Spleen (tissue), 11 donors: ENCODE measurements around the gene UBR4. TPM values are rescaled to one million over a fixed set of nuclear protein-coding genes. Genes with fewer than 3 reads are reported as not detected.

Experiments used
- DNase-seq: peaks from one replicate; pipeline ENCODE4 v3.0.0-alpha.2; 2020
- H3K27ac ChIP-seq, 8 donors: fragments of 200-600 bp; sonication (generic) in 7 of 8; 1 replicate in 4 of 8; 2 replicates in 4 of 8; pipeline versions ENCODE4 v1.5.0 to v1.8.0; 2016 to 2021; ENCODE audit warnings: inconsistent platforms in 4 of 8, mild to moderate bottlenecking in 4 of 8, moderate library complexity in 1 of 8
- H3K27me3 ChIP-seq, 7 donors: fragments of 200-600 bp; sonication (generic) in 6 of 7; replicated peaks in 1 of 7; 1 replicate in 4 of 7; 2 replicates in 3 of 7; pipeline versions ENCODE4 v1.5.0 to v1.8.0; 2016 to 2021; ENCODE audit warnings: inconsistent platforms in 3 of 7, mild to moderate bottlenecking in 1 of 7
- H3K36me3 ChIP-seq, 6 donors: fragments of 200-600 bp; sonication (generic) in 5 of 6; 1 replicate in 4 of 6; 2 replicates in 2 of 6; pipeline versions ENCODE4 v1.5.0 to v1.8.0; 2016 to 2021; ENCODE audit warnings: inconsistent platforms in 2 of 6
- H3K4me1 ChIP-seq, 6 donors: fragments of 200-600 bp; sonication (generic) in 5 of 6; 1 replicate in 3 of 6; 2 replicates in 3 of 6; pipeline versions ENCODE4 v1.5.0 to v1.8.0; 2016 to 2021; ENCODE audit warnings: inconsistent platforms in 3 of 6
- H3K4me3 ChIP-seq, 8 donors: fragments of 200-600 bp; sonication (generic) in 7 of 8; 1 replicate in 4 of 8; 2 replicates in 4 of 8; pipeline versions ENCODE4 v1.5.0 to v1.8.0; 2016 to 2021; ENCODE audit warnings: inconsistent platforms in 4 of 8, mild to moderate bottlenecking in 4 of 8, moderate library complexity in 2 of 8
- H3K9me3 ChIP-seq, 8 donors: fragments of 200-600 bp; sonication (generic) in 7 of 8; 1 replicate in 4 of 8; 2 replicates in 4 of 8; pipeline versions ENCODE4 v1.5.0 to v1.8.0; 2016 to 2021; ENCODE audit warnings: inconsistent platforms in 4 of 8
- POLR2A ChIP-seq, 3 donors: fragments of 450-650 bp; IDR thresholded peaks; one replicate each; pipeline ENCODE4 v1.5.1; 2017; ENCODE audit warnings: antibody characterized with exemption in 3 of 3, mild to moderate bottlenecking in 1 of 3
- POLR2AphosphoS5 ChIP-seq, 3 donors: sonication (generic); formaldehyde crosslinking; IDR thresholded peaks; one replicate each; pipeline ENCODE4 v1.5.1; 2017; ENCODE audit warnings: antibody characterized with exemption in 3 of 3
- WGBS, 5 donors: extraction: QIAGEN DNeasy Blood & Tissue Kit in 3 of 5; methylation state at CpG; one replicate each; pipeline versions ENCODE4 v1.1.5 to v1.1.7; 2013 to 2018; 5-methylcytosine and 5-hydroxymethylcytosine counted together
- intact Hi-C: fragments of 100-400 bp; cut with DNase I; formaldehyde crosslinking; loops from one replicate; pipeline ENCODE4 v1.15.0; 2023; ENCODE audit warnings: low total_unique reads
- polyA plus RNA-seq, 3 donors: library from polyadenylated mRNA; stranded (reverse); fragments of 200-250 nt; gene quantifications; one replicate each; pipeline ENCODE4 v1.2.1, GENCODE V29; 2013
- total RNA-seq, 7 donors: library from RNA; depleted of rRNA in 3 of 7; stranded (reverse); fragments of >200 nt in 3 of 7; fragmentation: NEBNext Ultra II Directional in 4 of 7; extraction: Animal tissue kit (Norgen Biotek cat#: 25700) in 4 of 7; gene quantifications; one replicate each; pipeline versions ENCODE4 v1.1.0 to v1.2.1, GENCODE V29; 2016 to 2021
- TF ChIP-seq, protein P1 (sequence below), 11 experiments: fragments of 200-600 bp in 7 of 11; fragments of 450-650 bp in 4 of 11; sonication (generic) in 4 of 11; IDR thresholded peaks in 8 of 11; conservative IDR thresholded peaks in 3 of 11; 1 replicate in 7 of 11; 2 replicates in 4 of 11; pipeline versions ENCODE4 v1.4.0 to v1.8.0; 2016 to 2021; ENCODE audit warnings: antibody characterized with exemption in 11 of 11, inconsistent platforms in 4 of 11, mild to moderate bottlenecking in 1 of 11
- donor health status: healthy with polysubstance abuse.
- donor health status: DM: no; HTN: no; CAD: no; lungs with moderate emphysema.
- donor health status: DM: no; HTN: no; CAD: no.
- donor health status: Bipolar disorder and iron deficiency.
- donor health status: healthy.
- donor health status: DM: no; HTN: no; CAD: no.
- donor health status: DM: yes; HTN: yes; CAD: no.

The UBR4 gene
- total and polyA plus RNA-seq, 10 donors, result 72.5 to 184 (median 149) TPM

DNA sequence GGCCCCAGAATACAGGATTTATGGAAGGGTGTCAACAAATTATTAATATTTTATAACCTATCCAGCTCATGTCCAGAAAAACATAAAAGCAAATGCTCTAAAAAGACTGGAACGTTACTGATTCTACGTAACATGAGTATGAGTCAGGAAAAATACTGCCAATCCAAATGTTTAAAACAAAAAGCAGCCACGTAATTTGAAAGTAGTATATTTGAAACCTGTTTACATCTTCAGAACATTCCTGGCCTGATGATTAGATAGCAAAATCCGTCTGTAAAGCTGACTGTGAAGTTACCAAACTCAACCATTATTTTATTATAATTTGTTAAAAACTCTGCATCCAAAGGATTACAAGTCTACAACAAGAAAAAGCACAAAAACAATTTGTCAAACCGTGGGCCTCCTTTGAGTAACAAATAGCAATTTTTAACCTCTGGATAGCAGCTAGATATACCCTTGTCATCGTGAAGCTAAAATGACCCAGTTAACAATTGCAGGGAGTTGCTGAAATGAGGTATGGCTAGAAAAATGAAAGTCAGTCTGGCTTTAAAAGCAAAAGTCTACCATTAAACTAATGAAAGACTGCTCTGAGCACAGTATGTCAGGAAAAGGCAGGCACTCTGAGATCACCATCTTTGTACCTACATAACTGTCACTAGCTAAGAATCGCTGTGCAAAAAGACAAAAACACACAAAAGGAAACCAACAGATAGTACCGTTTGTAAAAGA lies 1.2 kb downstream of the UBR4 start:
- Histone ChIP-seq H3K4me1 (peaks cover 54 to 93% (median 79%) of the 10 kb centered on the region in 6 donors), H3K36me3 (peaks cover 0 to 16% (median under 1%) of the 10 kb centered on the region in 6 donors), H3K4me3 (peak overlapping the region; percentile 67 to 97 (median 84)), H3K9me3 (no peaks in the 10 kb centered on the region), H3K27me3 (no peaks in the 10 kb centered on the region), H3K27ac (peak overlapping the region; percentile 93 to 98 (median 97))
- WGBS, 5 donors, result 22 to 38% (median 27%) methylated on average over 8 of the region's 8 CpGs
- intact Hi-C loops, result no loop called here
- DNase-seq, result no peak
- TF ChIP-seq, protein P1, sequence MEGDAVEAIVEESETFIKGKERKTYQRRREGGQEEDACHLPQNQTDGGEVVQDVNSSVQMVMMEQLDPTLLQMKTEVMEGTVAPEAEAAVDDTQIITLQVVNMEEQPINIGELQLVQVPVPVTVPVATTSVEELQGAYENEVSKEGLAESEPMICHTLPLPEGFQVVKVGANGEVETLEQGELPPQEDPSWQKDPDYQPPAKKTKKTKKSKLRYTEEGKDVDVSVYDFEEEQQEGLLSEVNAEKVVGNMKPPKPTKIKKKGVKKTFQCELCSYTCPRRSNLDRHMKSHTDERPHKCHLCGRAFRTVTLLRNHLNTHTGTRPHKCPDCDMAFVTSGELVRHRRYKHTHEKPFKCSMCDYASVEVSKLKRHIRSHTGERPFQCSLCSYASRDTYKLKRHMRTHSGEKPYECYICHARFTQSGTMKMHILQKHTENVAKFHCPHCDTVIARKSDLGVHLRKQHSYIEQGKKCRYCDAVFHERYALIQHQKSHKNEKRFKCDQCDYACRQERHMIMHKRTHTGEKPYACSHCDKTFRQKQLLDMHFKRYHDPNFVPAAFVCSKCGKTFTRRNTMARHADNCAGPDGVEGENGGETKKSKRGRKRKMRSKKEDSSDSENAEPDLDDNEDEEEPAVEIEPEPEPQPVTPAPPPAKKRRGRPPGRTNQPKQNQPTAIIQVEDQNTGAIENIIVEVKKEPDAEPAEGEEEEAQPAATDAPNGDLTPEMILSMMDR (IDR thresholded peaks at IDR 0.05 in 8 of 11, conservative IDR thresholded peaks at IDR 0.05 in 3 of 11), result no peak
- TF ChIP-seq POLR2AphosphoS5 (IDR thresholded peaks at IDR 0.05) (no peak), POLR2A (IDR thresholded peaks at IDR 0.05) (no peak)

DNA sequence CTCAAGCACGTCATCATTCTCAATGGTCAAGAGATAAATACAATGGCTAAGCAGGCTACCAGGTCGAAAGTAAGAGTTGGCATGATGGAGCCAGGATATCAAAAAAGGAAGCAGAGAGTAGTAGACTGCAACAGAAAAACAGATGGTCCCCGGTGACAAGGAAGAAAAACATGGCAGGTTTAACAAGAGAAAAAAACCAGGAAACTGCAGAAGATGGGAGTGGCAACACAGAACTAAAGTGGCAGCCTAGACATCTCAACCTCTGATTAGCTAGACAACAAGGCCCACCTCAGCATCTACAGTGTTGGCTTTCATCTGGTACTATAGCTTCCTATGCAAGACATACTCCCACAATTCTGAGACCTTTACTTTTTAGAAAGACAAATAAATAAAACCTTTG lies 3.1 kb downstream of the UBR4 start:
- H3K4me1 ChIP-seq, result peaks cover 49 to 93% (median 78%) of the 10 kb centered on the region in 6 donors
- intact Hi-C loops, result no loop called here
- WGBS, 5 donors, result 46 to 58% (median 52%) methylated on average over 3 of the region's 3 CpGs

DNA sequence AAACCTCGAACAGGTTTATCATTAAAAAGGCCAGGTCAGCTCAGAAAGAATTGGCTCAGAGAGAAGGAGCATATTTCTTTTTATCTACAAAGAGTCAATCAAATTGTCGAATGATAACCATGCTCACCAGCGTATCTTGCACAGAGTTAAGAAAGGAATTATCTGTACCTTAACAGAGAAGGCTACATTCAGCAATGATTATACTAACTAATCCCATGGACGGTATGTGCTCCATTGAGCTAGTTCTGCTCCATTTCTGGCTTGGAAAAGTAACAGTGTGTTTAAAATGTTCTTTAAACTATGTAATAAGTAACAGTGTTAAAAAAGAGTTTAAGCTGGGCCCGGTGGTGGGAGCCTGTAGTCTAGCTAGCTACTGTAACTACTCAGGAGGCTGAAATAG lies 4.2 kb downstream of the UBR4 start:
- Histone ChIP-seq H3K27me3 (no peaks in the 10 kb centered on the region), H3K4me1 (peaks cover 39 to 92% (median 69%) of the 10 kb centered on the region in 6 donors), H3K9me3 (no peaks in the 10 kb centered on the region), H3K27ac (no peak overlapping the region), H3K36me3 (peaks cover 0 to 21% (median 8%) of the 10 kb centered on the region in 6 donors), H3K4me3 (no peak overlapping the region)
- WGBS, 5 donors, result 80 to 92% (median 86%) methylated on average over 5 of the region's 5 CpGs
- TF ChIP-seq POLR2AphosphoS5 (IDR thresholded peaks at IDR 0.05), result no peak
- TF ChIP-seq POLR2A (IDR thresholded peaks at IDR 0.05), result no peak
- TF ChIP-seq, protein P1 (IDR thresholded peaks at IDR 0.05 in 8 of 11, conservative IDR thresholded peaks at IDR 0.05 in 3 of 11), result no peak
- DNase-seq, result no peak
- intact Hi-C loops, result no loop called here

More for the DNA sequence above, 3.1 kb downstream of the UBR4 start:
- Histone ChIP-seq H3K27ac (no peak overlapping the region), H3K9me3 (no peaks in the 10 kb centered on the region), H3K4me3 (no peak overlapping the region), H3K27me3 (no peaks in the 10 kb centered on the region), H3K36me3 (peaks cover 0 to 10% (median 0%) of the 10 kb centered on the region in 6 donors)
- TF ChIP-seq POLR2A (IDR thresholded peaks at IDR 0.05) (no peak), POLR2AphosphoS5 (IDR thresholded peaks at IDR 0.05) (no peak)
- TF ChIP-seq, protein P1 (IDR thresholded peaks at IDR 0.05 in 8 of 11, conservative IDR thresholded peaks at IDR 0.05 in 3 of 11), result no peak
- DNase-seq, result no peak

DNA sequence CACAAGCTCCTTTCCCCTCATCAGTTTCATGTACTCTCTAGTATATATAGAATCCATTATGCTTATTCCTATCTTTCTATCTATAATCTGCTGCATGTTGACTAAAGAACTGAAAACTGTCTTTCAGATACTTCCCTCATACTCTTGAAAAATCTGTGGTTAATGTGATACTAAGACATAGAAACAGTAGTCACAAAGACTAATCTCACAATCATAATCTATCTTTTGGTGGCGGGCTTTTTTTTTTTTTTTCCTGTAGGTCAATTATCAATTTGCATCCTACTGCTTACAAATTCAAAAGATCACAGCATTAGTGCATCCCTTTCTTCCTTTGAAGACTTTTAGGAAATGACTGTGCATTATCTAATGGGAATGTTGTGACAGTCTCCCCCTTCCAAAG lies 4.7 kb downstream of the UBR4 start:
- Histone ChIP-seq H3K27me3 (no peaks in the 10 kb centered on the region), H3K27ac (no peak overlapping the region), H3K4me3 (no peak overlapping the region), H3K36me3 (peaks cover 0 to 26% (median 11%) of the 10 kb centered on the region in 6 donors), H3K4me1 (peaks cover 37 to 88% (median 67%) of the 10 kb centered on the region in 6 donors), H3K9me3 (no peaks in the 10 kb centered on the region)
- 67 to 85% (median 78%) methylated on average over 1 of the region's 1 CpG for WGBS, 5 donors
- no peak for DNase-seq
- intact Hi-C loops, result no loop called here
- TF ChIP-seq, protein P1 (IDR thresholded peaks at IDR 0.05 in 8 of 11, conservative IDR thresholded peaks at IDR 0.05 in 3 of 11), result no peak
- TF ChIP-seq POLR2AphosphoS5 (IDR thresholded peaks at IDR 0.05) (no peak), POLR2A (IDR thresholded peaks at IDR 0.05) (no peak)
